Duodenal mucosa (tissue), 2 donors: ENCODE results near the gene CALHM4.

Experiments used
- H3K27ac ChIP-seq: one replicate; pipeline ENCODE4 v1.7.0; 2013; ENCODE audit warnings: low read depth, low read length
- H3K27me3 ChIP-seq, 2 donors: one replicate each; pipeline ENCODE4 v1.7.0; 2013; ENCODE audit warnings: low read length in 2 of 2, control low read depth in 1 of 2; ENCODE audit not compliant: insufficient read depth in 2 of 2, control insufficient read depth in 1 of 2
- H3K36me3 ChIP-seq, 2 donors: one replicate each; pipeline ENCODE4 v1.7.0; 2013; ENCODE audit warnings: low read length in 2 of 2, control low read depth in 1 of 2; ENCODE audit not compliant: insufficient read depth in 2 of 2, control insufficient read depth in 1 of 2
- H3K4me1 ChIP-seq, 2 donors: one replicate each; pipeline ENCODE4 v1.7.0; 2013; ENCODE audit warnings: low read length in 2 of 2, control low read depth in 1 of 2; ENCODE audit not compliant: insufficient read depth in 2 of 2, control insufficient read depth in 1 of 2
- H3K4me3 ChIP-seq, 2 donors: one replicate each; pipeline ENCODE4 v1.7.0; 2013; ENCODE audit warnings: low read length in 2 of 2, low read depth in 1 of 2
- H3K9ac ChIP-seq, 2 donors: one replicate each; pipeline ENCODE4 v1.7.0; 2013; ENCODE audit warnings: low read length in 2 of 2, low read depth in 1 of 2
- H3K9me3 ChIP-seq, 2 donors: one replicate each; pipeline ENCODE4 v1.7.0; 2013; ENCODE audit warnings: low read length in 2 of 2, control low read depth in 1 of 2; ENCODE audit not compliant: control insufficient read depth in 1 of 2

CALHM4 gene, protein sequence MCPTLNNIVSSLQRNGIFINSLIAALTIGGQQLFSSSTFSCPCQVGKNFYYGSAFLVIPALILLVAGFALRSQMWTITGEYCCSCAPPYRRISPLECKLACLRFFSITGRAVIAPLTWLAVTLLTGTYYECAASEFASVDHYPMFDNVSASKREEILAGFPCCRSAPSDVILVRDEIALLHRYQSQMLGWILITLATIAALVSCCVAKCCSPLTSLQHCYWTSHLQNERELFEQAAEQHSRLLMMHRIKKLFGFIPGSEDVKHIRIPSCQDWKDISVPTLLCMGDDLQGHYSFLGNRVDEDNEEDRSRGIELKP

GRCh38 chr6:116553451-116553850 lies at the start of gene CALHM4:
Gene CALHM4, plus strand, starts transcription at chr6:116553751. Its CDS starts 43 bp downstream, at chr6:116553794.
- Histone ChIP-seq H3K9ac (no peak within 1 kb of the TSS), H3K4me3 (no peak within 1 kb of the TSS)

DNA sequence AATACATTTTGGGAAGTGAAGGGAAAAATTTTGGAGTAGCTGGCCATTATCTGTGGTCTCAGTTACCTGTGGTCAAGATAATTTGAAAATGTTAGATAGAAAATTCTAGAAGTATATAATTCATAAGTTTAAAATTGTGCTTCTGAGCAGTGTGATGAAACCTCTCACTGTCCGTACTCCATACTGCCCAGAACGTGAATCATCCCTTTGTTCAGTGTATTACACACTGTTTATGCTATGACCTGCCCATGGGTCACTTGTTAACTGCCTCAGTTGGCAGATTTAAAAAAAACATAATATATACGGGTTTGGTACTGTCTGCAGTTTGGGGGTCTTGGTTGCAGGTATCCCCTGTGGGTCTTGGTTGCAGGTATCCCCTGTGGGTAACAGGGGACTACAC lies 46.2 kb upstream of the CALHM4 start:
- Histone ChIP-seq H3K9ac (no peak overlapping the region), H3K4me1 (no peaks in the 10 kb centered on the region)

More at GRCh38 chr6:116553451-116553850, at the start of gene CALHM4:
- Histone ChIP-seq H3K36me3 (no peaks in the 10 kb centered on the region), H3K4me1 (no peaks in the 10 kb centered on the region), H3K27me3 (peaks cover 3 to 7% of the 10 kb centered on the region in 2 donors), H3K27ac (no peak within 1 kb of the TSS), H3K9me3 (no peaks in the 10 kb centered on the region)

DNA sequence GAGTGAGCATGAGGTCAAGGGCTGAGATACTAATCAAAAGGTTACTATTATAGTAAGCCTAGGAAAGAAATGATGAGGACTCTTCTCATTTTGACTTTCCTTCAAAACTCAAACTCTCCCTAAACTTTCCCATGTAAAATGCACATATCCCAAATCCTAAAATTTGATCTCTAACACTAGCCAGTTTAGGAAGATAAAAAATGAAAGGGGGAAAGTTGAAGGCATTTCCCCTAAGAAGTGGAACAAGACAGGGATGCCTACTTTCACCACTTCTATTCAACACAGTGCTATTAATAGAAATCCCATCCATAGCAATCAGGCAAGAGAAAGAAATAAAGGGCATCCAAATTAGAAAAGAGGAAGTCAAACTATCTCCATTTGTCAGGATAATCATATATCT lies 45.0 kb upstream of the CALHM4 start:
- Histone ChIP-seq H3K4me1 (peaks cover 0 to 5% of the 10 kb centered on the region in 2 donors), H3K4me3 (no peak overlapping the region), H3K27me3 (no peaks in the 10 kb centered on the region), H3K36me3 (no peaks in the 10 kb centered on the region), H3K27ac (no peak overlapping the region), H3K9ac (no peak overlapping the region), H3K9me3 (peaks cover 0 to 8% of the 10 kb centered on the region in 2 donors)

More for the DNA sequence above, 46.2 kb upstream of the CALHM4 start:
- Histone ChIP-seq H3K36me3 (no peaks in the 10 kb centered on the region), H3K9me3 (peaks cover 0 to 8% of the 10 kb centered on the region in 2 donors), H3K27me3 (no peaks in the 10 kb centered on the region), H3K4me3 (no peak overlapping the region), H3K27ac (no peak overlapping the region)

GRCh38 chr6:116511424-116512110 lies 42.0 kb upstream of the CALHM4 start, which contains the start of gene CALHM5:
Gene CALHM5, plus strand, starts transcription at chr6:116511639. Its CDS starts 58 bp downstream, at chr6:116511697.
- Histone ChIP-seq H3K27ac (peak within 1 kb of the TSS; percentile 57), H3K4me1 (peaks cover 0 to 5% of the 10 kb centered on the region in 2 donors), H3K9ac (peak within 1 kb of the TSS; percentile 12 to 28), H3K9me3 (peaks cover 0 to 8% of the 10 kb centered on the region in 2 donors), H3K36me3 (no peaks in the 10 kb centered on the region), H3K27me3 (no peaks in the 10 kb centered on the region), H3K4me3 (peak within 1 kb of the TSS; percentile 40 to 44)

GRCh38 chr6:116512111-116512559 lies 41.4 kb upstream of the CALHM4 start:
- H3K36me3 ChIP-seq = no peaks in the 10 kb centered on the region
- H3K4me3 ChIP-seq = peak overlapping the region; percentile 40 to 44
- H3K9me3 ChIP-seq = peaks cover 0 to 8% of the 10 kb centered on the region in 2 donors
- peak overlapping the region in 1 of 2 donors; percentile 28 for H3K9ac ChIP-seq
- peak overlapping the region; percentile 57 for H3K27ac ChIP-seq
- peaks cover 0 to 5% of the 10 kb centered on the region in 2 donors for H3K4me1 ChIP-seq
- no peaks in the 10 kb centered on the region for H3K27me3 ChIP-seq

GRCh38 chr6:116512734-116513133 lies 40.8 kb upstream of the CALHM4 start:
- Histone ChIP-seq H3K36me3 (no peaks in the 10 kb centered on the region), H3K9ac (no peak overlapping the region), H3K27ac (no peak overlapping the region), H3K4me1 (peaks cover 0 to 5% of the 10 kb centered on the region in 2 donors), H3K27me3 (no peaks in the 10 kb centered on the region), H3K4me3 (peak overlapping the region in 1 of 2 donors; percentile 44), H3K9me3 (peaks cover 0 to 8% of the 10 kb centered on the region in 2 donors)

- Histone ChIP-seq H3K4me3 (no peak overlapping the region), H3K27ac (no peak overlapping the region), H3K27me3 (no peaks in the 10 kb centered on the region), H3K4me1 (peaks cover 0 to 5% of the 10 kb centered on the region in 2 donors), H3K36me3 (no peaks in the 10 kb centered on the region), H3K9me3 (peaks cover 0 to 8% of the 10 kb centered on the region in 2 donors), H3K9ac (no peak overlapping the region)
Measured at GRCh38 chr6:116513224-116513875, 40.2 kb upstream of the CALHM4 start.

DNA sequence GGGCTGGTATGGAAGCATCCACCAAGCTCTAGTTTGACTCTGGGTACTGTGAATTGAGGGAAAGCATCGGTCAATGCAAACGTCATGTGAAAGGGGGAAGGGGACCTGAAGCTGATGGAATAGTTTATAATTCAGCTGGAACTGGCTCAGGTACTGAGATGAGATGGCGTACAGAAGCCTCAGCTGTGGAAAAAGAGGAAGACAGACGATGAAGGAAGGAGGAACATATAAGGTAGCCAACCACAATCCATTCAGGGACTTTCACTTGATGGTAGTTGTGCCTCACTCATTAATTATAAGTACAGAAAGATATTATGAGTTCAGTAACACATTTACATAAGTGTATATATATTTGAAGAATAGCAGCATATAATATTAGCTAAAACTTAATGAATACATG lies 39.4 kb upstream of the CALHM4 start:
- H3K9me3 ChIP-seq = peaks cover 0 to 3% of the 10 kb centered on the region in 2 donors
- H3K27me3 ChIP-seq = no peaks in the 10 kb centered on the region
- H3K27ac ChIP-seq = no peak overlapping the region
- peaks cover 0 to 5% of the 10 kb centered on the region in 2 donors for H3K4me1 ChIP-seq
- no peak overlapping the region for H3K9ac ChIP-seq
- no peak overlapping the region for H3K4me3 ChIP-seq
- no peaks in the 10 kb centered on the region for H3K36me3 ChIP-seq

- Histone ChIP-seq H3K27me3 (no peaks in the 10 kb centered on the region), H3K4me1 (peaks cover 0 to 5% of the 10 kb centered on the region in 2 donors), H3K36me3 (no peaks in the 10 kb centered on the region), H3K9ac (no peak overlapping the region), H3K4me3 (no peak overlapping the region), H3K27ac (no peak overlapping the region), H3K9me3 (no peaks in the 10 kb centered on the region)
Measured at GRCh38 chr6:116515141-116515540, 38.4 kb upstream of the CALHM4 start.
